Measurements from ENCODE around the gene PCDHGB4.
"Not testable (repeated sequence)": the region's sequence is repeated elsewhere in the genome, so short reads cannot be mapped to it uniquely, and the experiment has no call there.

Gene PCDHGB4

GRCh38 chr5:141366016-141366896 is 21.2 kb upstream of the PCDHGB4 start:
- DNase-seq (ENCODE audit: low read depth in 2 of 2, low spot score in 1 of 2), result no peak

DNA sequence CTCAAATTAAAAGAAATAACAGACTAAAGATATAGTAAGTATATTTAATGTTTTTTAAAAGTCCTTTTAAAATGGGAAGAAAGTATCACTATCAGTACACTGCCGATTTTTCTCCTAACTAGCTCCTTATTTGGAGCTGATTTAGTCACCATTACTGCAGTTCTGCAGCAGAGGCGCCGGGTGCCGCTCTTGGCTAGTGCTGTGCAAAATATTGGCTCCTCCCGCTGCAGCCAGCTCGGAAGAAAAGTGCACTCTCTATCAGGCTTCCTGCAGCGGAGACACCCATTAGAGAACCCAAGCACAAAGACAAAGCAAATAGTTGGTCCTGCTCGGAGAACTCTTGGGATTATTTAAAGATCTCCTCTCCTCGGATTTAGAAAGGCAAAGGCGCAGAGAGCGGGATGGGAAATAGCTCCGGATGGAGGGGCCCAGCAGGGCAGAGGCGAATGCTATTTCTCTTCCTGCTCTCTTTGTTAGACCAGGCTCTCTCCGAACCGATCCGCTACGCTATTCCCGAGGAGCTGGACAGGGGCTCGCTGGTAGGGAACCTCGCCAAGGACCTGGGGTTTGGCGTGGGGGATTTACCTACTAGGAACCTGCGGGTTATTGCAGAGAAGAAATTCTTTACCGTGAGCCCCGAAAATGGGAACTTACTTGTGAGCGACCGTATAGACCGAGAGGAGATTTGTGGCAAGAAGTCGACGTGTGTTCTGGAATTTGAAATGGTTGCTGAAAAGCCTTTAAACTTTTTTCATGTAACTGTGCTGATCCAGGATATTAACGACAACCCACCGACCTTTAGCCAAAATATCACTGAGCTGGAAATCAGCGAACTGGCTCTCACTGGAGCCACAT is 17.3 kb upstream of the PCDHGB4 start, which contains the start of gene PCDHGB3:
Gene PCDHGB3 (plus strand): TSS at position 249 of the 855 bp plus-strand sequence. CDS start 153 bp downstream, at position 402.
- no peak for DNase-seq (ENCODE audit: low read depth in 2 of 2, low spot score in 1 of 2)

GRCh38 chr5:141371572-141372475 is 15.7 kb upstream of the PCDHGB4 start:
- DNase-seq (ENCODE audit: low read depth in 2 of 2, low spot score in 1 of 2), result no peak

- no peak for DNase-seq (ENCODE audit: low read depth in 2 of 2, low spot score in 1 of 2)
Measured at GRCh38 chr5:141373673-141374317, 13.7 kb upstream of the PCDHGB4 start, which contains the start of gene PCDHGA6. Gene PCDHGA6 (plus strand): TSS chr5:141373891. CDS start chr5:141374084, 193 bp downstream.

GRCh38 chr5:141374627-141375026 is 12.9 kb upstream of the PCDHGB4 start:
- no peak for DNase-seq (ENCODE audit: low read depth in 2 of 2, low spot score in 1 of 2)

GRCh38 chr5:141375444-141376155 is 11.9 kb upstream of the PCDHGB4 start:
- DNase-seq (ENCODE audit: low read depth in 2 of 2, low spot score in 1 of 2), result not testable (repeated sequence)

- no peak for DNase-seq (ENCODE audit: low read depth in 2 of 2, low spot score in 1 of 2)
Measured at GRCh38 chr5:141382469-141383294, 4.8 kb upstream of the PCDHGB4 start, which contains the start of gene PCDHGA7. Gene PCDHGA7 (plus strand): TSS chr5:141382742. CDS start chr5:141382900, 158 bp downstream.

DNA sequence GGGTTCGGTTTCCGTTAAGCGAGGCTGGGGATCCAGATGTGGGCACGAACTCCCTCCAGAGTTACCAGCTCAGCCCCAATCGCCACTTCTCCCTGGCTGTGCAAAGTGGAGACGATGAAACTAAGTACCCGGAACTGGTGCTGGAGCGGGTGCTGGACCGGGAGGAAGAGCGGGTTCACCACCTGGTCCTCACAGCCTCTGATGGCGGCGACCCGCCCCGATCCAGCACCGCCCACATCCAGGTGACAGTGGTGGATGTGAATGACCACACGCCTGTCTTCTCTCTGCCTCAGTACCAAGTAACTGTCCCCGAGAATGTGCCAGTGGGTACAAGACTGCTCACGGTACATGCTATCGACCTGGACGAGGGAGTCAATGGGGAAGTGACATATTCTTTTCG is 4.2 kb upstream of the PCDHGB4 start:
- no peak for DNase-seq (ENCODE audit: low read depth in 2 of 2, low spot score in 1 of 2)

GRCh38 chr5:141384471-141385267 is 2.8 kb upstream of the PCDHGB4 start:
- DNase-seq (ENCODE audit: low read depth in 2 of 2, low spot score in 1 of 2), result no peak

DNA sequence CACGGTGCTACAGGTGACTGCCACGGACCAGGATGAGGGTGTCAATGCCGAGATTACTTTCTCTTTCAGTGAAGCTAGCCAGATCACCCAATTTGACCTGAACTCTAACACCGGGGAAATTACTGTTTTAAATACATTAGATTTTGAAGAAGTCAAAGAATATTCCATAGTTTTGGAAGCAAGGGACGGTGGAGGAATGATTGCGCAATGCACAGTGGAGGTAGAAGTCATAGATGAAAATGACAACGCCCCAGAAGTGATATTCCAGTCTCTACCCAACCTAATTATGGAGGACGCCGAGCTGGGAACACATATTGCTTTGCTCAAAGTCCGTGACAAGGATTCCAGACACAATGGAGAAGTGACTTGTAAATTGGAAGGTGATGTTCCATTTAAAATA is 1.2 kb downstream of the PCDHGB4 start:
- no peak for DNase-seq (ENCODE audit: low read depth in 2 of 2, low spot score in 1 of 2)

DNA sequence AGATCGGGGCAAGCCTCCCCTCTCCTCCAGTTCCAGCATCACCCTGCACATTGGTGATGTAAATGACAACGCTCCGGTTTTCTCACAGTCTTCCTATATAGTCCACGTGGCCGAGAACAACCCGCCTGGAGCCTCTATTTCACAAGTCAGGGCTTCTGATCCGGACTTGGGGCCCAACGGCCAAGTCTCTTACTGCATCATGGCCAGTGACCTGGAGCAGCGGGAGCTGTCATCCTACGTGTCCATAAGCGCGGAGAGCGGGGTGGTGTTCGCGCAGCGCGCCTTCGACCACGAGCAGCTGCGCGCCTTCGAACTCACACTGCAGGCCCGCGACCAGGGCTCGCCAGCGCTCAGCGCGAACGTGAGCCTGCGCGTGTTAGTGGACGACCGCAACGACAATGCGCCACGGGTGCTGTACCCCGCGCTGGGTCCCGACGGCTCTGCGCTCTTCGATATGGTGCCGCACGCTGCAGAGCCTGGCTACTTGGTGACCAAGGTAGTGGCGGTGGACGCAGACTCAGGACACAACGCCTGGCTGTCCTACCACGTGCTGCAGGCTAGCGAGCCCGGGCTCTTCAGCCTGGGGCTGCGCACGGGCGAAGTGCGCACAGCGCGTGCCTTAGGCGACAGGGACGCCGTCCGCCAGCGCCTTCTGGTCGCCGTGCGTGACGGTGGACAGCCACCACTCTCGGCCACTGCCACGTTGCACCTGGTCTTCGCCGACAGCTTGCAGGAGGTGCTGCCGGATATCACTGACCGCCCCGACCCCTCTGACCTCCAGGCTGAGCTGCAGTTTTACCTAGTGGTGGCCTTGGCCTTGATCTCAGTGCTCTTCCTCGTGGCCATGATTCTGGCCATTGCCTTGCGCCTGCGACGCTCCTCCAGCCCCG is 1.9 kb downstream of the PCDHGB4 start:
- no peak for DNase-seq (ENCODE audit: low read depth in 2 of 2, low spot score in 1 of 2)

GRCh38 chr5:141392429-141393198 is 5.1 kb downstream of the PCDHGB4 start, which contains the start of gene PCDHGA8:
Gene PCDHGA8 (plus strand): TSS chr5:141392633. CDS start chr5:141392814, 181 bp downstream.
- no peak for DNase-seq (ENCODE audit: low read depth in 2 of 2, low spot score in 1 of 2)

GRCh38 chr5:141393267-141393666 is 5.8 kb downstream of the PCDHGB4 start:
- DNase-seq (ENCODE audit: low read depth in 2 of 2, low spot score in 1 of 2), result no peak

DNA sequence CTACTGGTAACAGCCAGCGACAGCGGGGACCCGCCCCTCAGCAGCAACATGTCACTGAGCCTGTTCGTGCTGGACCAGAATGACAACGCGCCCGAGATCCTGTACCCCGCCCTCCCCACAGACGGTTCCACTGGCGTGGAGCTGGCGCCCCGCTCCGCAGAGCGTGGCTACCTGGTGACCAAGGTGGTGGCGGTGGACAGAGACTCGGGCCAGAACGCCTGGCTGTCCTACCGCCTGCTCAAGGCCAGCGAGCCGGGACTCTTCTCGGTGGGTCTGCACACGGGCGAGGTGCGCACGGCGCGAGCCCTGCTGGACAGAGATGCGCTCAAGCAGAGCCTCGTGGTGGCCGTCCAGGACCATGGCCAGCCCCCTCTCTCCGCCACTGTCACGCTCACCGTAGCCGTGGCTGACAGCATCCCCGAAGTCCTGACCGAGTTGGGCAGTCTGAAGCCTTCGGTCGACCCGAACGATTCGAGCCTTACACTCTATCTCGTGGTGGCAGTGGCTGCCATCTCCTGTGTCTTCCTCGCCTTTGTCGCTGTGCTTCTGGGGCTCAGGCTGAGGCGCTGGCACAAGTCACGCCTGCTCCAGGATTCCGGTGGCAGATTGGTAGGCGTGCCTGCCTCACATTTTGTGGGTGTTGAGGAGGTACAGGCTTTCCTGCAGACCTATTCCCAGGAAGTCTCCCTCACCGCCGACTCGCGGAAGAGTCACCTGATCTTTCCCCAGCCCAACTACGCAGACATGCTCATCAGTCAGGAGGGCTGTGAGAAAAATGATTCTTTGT is 7.1 kb downstream of the PCDHGB4 start:
- DNase-seq (ENCODE audit: low read depth in 2 of 2, low spot score in 1 of 2), result not testable (repeated sequence)
